A673 (cell line): Measurements from ENCODE around the gene IL4R. TPM values are rescaled to one million over a fixed set of nuclear protein-coding genes. Genes with fewer than 3 reads are reported as not detected.

Experiments
- BruUV-seq: library from RNA; stranded (reverse); fragments of 400-500 nt; replicated peaks from 2 replicates; lab custom pipeline; 2021; lab: Mats Ljungman, UMichigan
- CTCF ChIA-PET: fragments of 300-600 bp; sonication (Branson Sonifier 250); formaldehyde crosslinking; loops from one replicate; lab custom pipeline; 2022; ENCODE audit warnings: antibody characterized with exemption; lab: Charles Lee
- POLR2A ChIA-PET: fragments of 300-600 bp; sonication (Branson Sonifier 250); formaldehyde crosslinking; loops from one replicate; lab custom pipeline; 2022; ENCODE audit warnings: antibody characterized with exemption; ENCODE audit not compliant: low non-redundant PET; lab: Charles Lee
- DNase-seq: peaks from one replicate; pipeline ENCODE4 v3.0.0-alpha.2; 2015; ENCODE audit warnings: low spot score
- H3K27ac ChIP-seq: fragments of 200-600 bp; sonication (generic); 2 replicates; pipeline ENCODE4 v1.5.1; 2016; ENCODE audit warnings: mixed run types, low read depth, mild to moderate bottlenecking, mixed read lengths, antibody characterized with exemption, low read length; ENCODE audit not compliant: poor library complexity, severe bottlenecking
- H3K27me3 ChIP-seq: fragments of 200-600 bp; sonication (generic); replicated peaks from 2 replicates; pipeline ENCODE4 v1.6.1; 2017; ENCODE audit warnings: mixed run types, low read depth, mild to moderate bottlenecking, mixed read lengths, antibody characterized with exemption, low read length; ENCODE audit not compliant: insufficient read depth, poor library complexity
- H3K36me3 ChIP-seq: fragments of 200-600 bp; sonication (generic); 2 replicates; pipeline ENCODE4 v1.6.1; 2016; ENCODE audit warnings: mixed run types, mild to moderate bottlenecking, mixed read lengths, antibody characterized with exemption, low read length; ENCODE audit not compliant: insufficient read depth, poor library complexity, severe bottlenecking
- H3K4me1 ChIP-seq: fragments of 200-600 bp; sonication (generic); 2 replicates; pipeline ENCODE4 v1.6.1; 2017; ENCODE audit warnings: mixed run types, mild to moderate bottlenecking, mixed read lengths, antibody characterized with exemption, low read length; ENCODE audit not compliant: insufficient read depth, poor library complexity, severe bottlenecking
- H3K4me3 ChIP-seq: fragments of 200-600 bp; sonication (generic); 2 replicates; pipeline ENCODE4 v1.5.1; 2016; ENCODE audit warnings: low read depth, mixed run types, mild to moderate bottlenecking, mixed read lengths, low read length; ENCODE audit not compliant: poor library complexity, severe bottlenecking
- H3K9me3 ChIP-seq: fragments of 200-600 bp; sonication (generic); 2 replicates; pipeline ENCODE4 v1.6.1; 2016; ENCODE audit warnings: mixed run types, low read depth, mild to moderate bottlenecking, mixed read lengths, antibody characterized with exemption, low read length; ENCODE audit not compliant: poor library complexity, severe bottlenecking
- EZH2 ChIP-seq: fragments of 200-600 bp; sonication (generic); IDR thresholded peaks from 2 replicates; pipeline ENCODE4 v1.6.1; 2017; ENCODE audit warnings: borderline replicate concordance, low read depth, mild to moderate bottlenecking, mixed read lengths, antibody characterized with exemption, low read length; ENCODE audit not compliant: poor library complexity, severe bottlenecking
- intact Hi-C: fragments of 100-400 bp; cut with micrococcal nuclease; formaldehyde crosslinking; loops from one replicate; pipeline ENCODE4 v1.10.0; 2022; ENCODE audit not compliant: unreplicated experiment
- total RNA-seq: library from RNA; stranded (reverse); gene quantifications from 2 replicates; pipeline ENCODE4 v1.2.3, GENCODE V29; 2021
- TF ChIP-seq, protein P1 (sequence below): fragments of 300-800, 200-600 bp; sonication (generic); conservative IDR thresholded peaks from 2 replicates; pipeline ENCODE4 v1.5.1; 2017; ENCODE audit warnings: low read depth, mild to moderate bottlenecking, antibody characterized with exemption, low read length, moderate library complexity, mixed read lengths

IL4R gene
- total RNA-seq, 1 experiment from 2014 or later = 22.9 TPM

DNA sequence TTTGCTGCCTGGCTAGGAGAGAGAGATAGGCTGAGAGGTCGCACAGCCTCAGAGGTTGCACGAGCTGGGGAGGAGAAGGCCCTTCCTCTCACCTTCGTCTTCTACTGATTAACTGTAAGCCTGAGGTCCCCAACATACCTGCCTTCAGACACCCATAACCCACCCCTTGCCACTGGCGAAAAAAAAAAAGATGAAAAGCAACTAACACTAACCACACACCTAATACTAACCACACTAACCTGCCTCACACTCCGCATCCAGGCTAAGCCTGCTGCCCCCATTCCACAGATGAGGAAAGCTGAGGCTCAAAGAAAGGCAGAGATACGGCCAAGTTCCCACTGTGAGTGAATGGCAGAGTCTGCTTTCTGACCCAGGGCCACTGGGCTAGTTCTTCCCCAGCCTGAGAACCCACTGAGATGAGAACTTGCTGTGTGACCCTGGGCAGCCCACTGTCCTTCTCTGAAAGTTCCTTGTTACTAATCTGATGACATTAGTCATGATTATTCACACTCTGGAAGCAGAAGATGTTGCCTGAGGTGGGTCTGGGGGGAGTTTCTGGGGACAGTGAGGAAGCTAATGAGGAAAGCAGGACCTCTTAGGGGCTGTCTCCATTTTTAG is 92.8 kb downstream of the IL4R start:
- Histone ChIP-seq H3K36me3 (no peaks in the 10 kb centered on the region), H3K27ac (no peak overlapping the region), H3K4me3 (no peak overlapping the region), H3K27me3 (no peaks in the 10 kb centered on the region), H3K9me3 (no peaks in the 10 kb centered on the region), H3K4me1 (peaks cover 7% of the 10 kb centered on the region)
- DNase-seq = no peak
- CTCF ChIA-PET = no interaction called here
- no TSS peak for BruUV-seq
- POLR2A ChIA-PET = interaction anchor here (0.7 kb wide), 1 partner anchor 542 kb away, joined by 3 read pairs; no protein-coding TSS in a partner anchor
- intact Hi-C loops = no loop called here
- TF ChIP-seq EZH2 = no peak
- TF ChIP-seq, protein P1, sequence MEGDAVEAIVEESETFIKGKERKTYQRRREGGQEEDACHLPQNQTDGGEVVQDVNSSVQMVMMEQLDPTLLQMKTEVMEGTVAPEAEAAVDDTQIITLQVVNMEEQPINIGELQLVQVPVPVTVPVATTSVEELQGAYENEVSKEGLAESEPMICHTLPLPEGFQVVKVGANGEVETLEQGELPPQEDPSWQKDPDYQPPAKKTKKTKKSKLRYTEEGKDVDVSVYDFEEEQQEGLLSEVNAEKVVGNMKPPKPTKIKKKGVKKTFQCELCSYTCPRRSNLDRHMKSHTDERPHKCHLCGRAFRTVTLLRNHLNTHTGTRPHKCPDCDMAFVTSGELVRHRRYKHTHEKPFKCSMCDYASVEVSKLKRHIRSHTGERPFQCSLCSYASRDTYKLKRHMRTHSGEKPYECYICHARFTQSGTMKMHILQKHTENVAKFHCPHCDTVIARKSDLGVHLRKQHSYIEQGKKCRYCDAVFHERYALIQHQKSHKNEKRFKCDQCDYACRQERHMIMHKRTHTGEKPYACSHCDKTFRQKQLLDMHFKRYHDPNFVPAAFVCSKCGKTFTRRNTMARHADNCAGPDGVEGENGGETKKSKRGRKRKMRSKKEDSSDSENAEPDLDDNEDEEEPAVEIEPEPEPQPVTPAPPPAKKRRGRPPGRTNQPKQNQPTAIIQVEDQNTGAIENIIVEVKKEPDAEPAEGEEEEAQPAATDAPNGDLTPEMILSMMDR = no peak

DNA sequence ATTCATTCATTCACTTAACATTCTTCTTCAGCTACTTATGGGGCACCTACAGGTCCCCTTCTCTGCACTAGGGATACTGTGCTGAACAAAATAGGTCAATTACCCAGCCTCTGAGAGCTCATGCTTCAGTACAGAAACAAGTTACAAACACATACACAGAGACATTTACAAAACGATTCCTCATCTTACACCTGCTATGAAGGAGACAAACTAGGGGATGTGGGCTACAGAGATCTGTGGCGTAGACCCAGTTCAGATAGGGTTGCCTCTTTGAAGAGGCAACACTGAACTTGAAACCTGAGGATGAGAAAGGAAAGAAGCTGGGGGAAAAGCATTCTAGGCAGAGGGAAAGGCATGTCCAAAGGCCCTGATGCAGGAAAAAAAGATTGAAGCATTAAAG is 93.4 kb downstream of the IL4R start:
- peaks cover 5% of the 10 kb centered on the region for H3K4me1 ChIP-seq
- H3K27me3 ChIP-seq = no peaks in the 10 kb centered on the region
- CTCF ChIA-PET = no interaction called here
- TF ChIP-seq, protein P1 = no peak
- no peak for TF ChIP-seq EZH2
- no peak overlapping the region for H3K27ac ChIP-seq
- DNase-seq = no peak
- no peaks in the 10 kb centered on the region for H3K9me3 ChIP-seq
- no TSS peak for BruUV-seq
- POLR2A ChIA-PET = interaction anchor here (0.7 kb wide), 1 partner anchor 542 kb away, joined by 3 read pairs; no protein-coding TSS in a partner anchor
- no peaks in the 10 kb centered on the region for H3K36me3 ChIP-seq
- no peak overlapping the region for H3K4me3 ChIP-seq
- intact Hi-C loops = no loop called here

DNA sequence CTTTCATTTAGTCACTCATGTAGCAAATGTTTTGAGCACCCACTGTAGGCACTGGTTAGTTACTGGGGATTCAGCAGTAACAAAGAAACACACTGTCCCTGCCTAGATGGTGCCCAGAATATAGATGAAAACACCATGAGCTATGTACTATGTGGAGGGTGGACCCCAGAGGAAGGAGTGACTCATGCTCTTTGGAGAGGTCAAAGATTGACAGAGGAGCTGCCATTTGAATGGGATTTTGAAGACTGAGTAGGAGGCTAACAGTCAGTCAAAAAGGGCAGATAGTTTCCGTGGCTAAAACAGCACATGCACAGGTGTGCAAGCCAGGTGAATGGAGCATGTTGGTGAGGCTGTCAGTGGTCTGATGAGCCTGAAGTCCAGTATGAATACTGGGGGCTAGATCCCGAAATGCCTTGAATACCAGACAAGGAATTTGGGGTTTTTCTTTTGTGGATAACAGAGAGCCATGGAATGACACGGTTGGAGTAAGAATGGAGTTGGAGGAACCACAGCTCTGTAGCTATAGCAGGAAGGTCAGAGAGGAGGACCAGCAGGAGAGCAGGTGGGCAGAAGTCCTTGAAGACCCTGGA is 94.3 kb downstream of the IL4R start:
- BruUV-seq = no TSS peak
- intact Hi-C loops = no loop called here
- no peaks in the 10 kb centered on the region for H3K36me3 ChIP-seq
- no peaks in the 10 kb centered on the region for H3K27me3 ChIP-seq
- no peak overlapping the region for H3K4me3 ChIP-seq
- H3K4me1 ChIP-seq = no peaks in the 10 kb centered on the region
- ChIA-PET CTCF (no interaction called here), POLR2A (no interaction called here)
- no peak for TF ChIP-seq EZH2
- TF ChIP-seq, protein P1 = no peak
- DNase-seq = no peak
- no peaks in the 10 kb centered on the region for H3K9me3 ChIP-seq
- no peak overlapping the region for H3K27ac ChIP-seq
